Stimulated activated CD8-positive, alpha-beta memory T cell treated with anti-CD3 and anti-CD28 coated beads, Interleukin-4, amount 100 ng/mL, for 48 hours (primary cell): Measurements from ENCODE around the gene H3-3A.

Source experiments
- DNase-seq: peaks from one replicate; pipeline ENCODE4 v3.0.0-alpha.2; 2020

Gene H3-3A

DNA sequence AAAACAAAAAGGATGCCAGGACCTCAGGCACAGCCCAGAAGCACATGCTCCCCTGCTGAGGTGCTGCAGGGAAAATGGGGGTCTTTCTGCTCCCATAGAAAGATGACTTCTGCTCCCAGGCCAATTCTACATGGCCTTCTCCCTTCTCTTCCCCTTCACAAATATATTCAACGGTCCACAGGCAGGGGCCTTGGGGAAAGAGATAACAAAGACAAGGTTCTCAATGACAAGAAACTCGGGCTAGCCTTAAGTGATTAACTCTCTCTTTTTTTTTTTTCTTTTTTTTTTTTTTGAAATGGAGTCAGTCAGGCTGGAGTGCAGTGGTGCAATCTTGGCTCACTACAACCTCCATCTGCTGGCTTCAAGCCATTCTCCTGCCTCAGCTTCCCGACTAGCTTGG, 54.2 kb downstream of the H3-3A start:
- DNase-seq: no peak

DNA sequence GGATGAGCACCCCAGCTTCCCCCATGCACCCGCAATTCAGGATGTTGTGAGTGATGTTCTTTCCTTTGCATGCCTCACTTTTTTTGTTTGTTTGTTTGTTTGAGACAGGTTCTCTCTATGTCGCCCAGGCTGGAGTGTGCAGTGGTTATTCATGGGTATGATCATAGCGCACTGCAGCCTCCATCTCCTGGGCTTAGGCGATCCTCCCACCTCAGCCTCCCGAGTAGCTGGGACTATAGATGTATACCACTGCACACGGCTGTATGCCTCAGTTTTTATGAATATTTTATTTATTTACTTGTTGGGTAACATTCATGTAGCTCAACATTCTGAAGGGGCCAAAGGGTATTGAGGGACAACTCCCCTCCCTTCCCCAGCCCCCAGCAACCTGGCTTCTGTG, 54.8 kb downstream of the H3-3A start:
- no peak for DNase-seq

DNA sequence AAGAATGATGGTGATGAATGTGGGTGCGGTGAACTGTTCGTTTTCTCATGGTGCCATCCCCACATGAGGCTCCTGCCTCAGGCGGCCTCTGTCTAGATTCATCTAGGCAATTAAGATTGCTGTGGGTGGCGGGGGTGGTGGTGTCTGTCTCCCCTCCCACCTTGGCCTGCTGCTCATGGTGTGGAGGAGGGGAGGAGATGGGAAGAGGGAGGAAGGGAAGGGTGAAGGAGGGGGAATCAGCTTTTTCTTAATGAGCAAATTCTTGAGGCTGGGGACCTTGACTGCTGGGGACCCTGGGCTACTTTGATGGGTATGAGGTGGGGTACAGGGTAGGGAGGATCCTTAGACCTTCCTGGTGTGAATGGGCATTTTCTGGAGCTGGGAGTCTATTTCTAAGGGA, 55.8 kb downstream of the H3-3A start:
- DNase-seq: no peak

DNA sequence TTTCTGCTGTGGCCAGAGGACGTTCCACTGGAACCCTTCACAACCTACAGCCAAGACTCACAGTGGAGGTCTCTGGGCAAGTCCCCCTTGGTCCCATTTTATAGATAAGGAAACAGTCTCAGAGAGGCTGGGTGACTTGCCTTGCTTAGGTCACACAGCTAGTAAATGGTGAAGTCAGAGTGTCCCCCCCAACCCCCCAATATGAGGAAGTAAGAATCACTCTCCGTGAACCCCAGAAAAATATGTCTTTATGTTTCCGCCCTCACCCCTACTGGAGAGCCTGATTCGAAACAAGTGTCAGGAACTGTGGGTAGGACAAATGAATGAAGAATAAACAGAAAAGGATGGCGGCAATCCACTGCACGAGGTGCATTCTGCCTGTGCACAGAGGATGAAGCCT, 56.7 kb downstream of the H3-3A start:
- no peak for DNase-seq

DNA sequence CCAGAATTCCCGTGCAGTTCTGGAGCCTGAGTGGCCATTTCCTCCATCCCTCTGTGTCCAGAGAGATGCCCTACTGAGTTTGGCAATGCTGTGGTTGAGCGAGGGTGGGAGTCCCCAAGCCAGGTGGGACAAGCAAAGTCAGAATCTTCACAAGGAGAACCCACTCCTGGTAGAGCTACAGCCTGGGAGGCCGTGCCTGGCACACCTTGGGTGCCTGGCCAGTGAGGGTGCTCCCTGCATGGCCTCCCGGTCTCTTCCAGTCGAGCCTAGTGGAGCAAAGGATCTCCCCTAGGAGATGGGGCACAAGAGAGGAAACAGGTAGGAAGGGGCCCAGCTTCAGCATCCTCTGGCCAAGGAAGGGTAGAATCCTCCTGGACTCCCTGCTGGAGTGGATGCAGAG, 57.9 kb downstream of the H3-3A start:
- no peak for DNase-seq

DNA sequence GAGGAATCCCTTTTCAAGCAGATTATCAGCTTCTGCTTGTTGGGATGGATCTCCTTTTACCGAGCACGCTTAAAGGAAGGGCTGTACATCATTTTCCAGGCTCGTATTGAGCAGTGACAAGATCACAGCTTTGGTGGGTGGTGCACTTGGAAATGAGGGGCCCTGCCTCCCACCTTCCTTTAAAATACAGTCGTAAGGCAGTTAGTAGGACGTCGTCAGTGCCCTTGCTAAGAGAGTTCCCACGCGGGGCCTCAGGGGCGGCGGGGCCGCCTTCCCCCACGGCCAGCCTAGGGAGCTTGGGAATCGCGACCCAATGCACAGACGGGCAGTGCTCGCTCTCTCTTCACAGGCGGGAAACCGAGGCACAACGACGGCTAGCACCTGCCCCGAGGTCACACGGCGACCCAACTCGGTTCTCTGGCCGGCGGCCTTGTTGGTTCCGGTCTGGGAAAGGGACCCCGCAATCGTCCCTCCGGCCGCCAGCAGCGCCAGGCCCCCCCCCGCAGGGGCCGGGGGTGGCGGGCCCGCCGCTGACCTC, 58.6 kb downstream of the H3-3A start:
- DNase-seq: peak; percentile 36
